IPS-NIHi7 (cell line): ENCODE results near the gene PDXK.

Source experiments
- DNase-seq: peaks from one replicate; pipeline ENCODE4 v3.0.0; 2012; ENCODE audit warnings: mixed read lengths; ENCODE audit errors: extremely low spot score

The PDXK gene

GRCh38 chr21:43762303-43763128, 43.6 kb downstream of the PDXK start:
- no peak for DNase-seq

- no peak for DNase-seq
These were observed 45.1 kb downstream of the PDXK start for GRCh38 chr21:43763901-43764523.

DNA sequence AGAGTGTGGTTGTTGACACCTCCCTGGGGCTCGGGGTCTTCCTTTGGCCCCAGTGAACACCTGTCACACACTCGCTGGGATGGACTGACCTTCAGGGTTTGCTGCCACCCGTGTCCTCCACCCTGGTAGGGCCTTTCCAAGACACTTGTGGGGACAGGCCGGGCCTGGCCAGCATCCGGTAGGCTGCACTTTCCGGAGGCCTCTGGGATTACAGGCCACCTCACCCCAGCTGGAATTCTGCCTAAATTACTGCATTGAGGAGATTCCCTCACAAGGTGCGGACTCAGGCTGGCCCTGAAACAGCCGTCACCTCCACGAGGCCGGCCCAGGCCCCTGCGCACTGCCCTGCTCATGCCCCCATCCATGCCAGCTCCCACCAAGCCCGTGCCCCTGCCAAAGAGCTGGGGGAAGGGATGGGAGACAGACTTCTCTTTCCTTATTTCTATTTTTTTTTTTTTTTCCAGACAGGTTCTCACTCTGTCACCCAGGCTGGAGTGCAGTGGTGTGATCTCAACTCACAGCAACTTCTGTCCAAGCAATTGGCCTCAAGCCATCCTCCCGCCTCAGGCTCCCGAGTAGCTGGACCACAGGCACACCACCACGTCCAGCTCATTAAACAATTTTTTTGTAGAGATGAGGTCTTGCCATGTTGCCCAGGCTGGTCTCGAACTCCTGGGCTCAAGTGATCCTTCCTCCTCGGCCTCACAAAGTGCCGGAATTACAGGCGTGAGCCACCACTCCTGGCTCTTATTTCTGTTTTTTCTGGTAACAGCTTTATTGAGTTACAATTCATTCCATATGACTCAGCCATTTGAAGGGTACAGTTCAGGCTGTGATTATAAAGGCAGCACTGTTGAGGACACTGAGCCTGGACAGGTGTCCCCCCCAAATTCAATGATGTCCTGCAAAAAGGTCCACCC, 45.9 kb downstream of the PDXK start:
- DNase-seq, result no peak

- DNase-seq, result no peak
These were observed 48.0 kb downstream of the PDXK start for GRCh38 chr21:43766734-43767497.

- DNase-seq, result no peak
These were observed 48.6 kb downstream of the PDXK start for GRCh38 chr21:43767498-43767983.

GRCh38 chr21:43767984-43768867, 49.3 kb downstream of the PDXK start:
- DNase-seq, result peak; percentile 40

DNA sequence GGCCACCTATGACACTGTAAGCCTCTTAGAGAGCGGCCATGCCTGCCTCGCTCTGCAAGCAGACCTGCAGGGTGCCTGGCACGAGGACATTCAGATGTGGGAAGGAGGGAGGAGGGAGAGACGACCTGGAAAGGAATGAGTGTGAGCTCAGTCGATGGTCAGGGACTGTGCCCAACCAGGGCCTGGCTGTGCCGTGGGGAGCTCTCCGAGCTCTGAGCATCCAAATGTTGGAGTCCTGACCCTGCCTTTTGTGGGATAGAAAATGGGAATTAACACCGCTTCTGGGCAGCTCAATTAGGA, 49.9 kb downstream of the PDXK start:
- no peak for DNase-seq

GRCh38 chr21:43769325-43769958, 50.5 kb downstream of the PDXK start:
- no peak for DNase-seq

DNA sequence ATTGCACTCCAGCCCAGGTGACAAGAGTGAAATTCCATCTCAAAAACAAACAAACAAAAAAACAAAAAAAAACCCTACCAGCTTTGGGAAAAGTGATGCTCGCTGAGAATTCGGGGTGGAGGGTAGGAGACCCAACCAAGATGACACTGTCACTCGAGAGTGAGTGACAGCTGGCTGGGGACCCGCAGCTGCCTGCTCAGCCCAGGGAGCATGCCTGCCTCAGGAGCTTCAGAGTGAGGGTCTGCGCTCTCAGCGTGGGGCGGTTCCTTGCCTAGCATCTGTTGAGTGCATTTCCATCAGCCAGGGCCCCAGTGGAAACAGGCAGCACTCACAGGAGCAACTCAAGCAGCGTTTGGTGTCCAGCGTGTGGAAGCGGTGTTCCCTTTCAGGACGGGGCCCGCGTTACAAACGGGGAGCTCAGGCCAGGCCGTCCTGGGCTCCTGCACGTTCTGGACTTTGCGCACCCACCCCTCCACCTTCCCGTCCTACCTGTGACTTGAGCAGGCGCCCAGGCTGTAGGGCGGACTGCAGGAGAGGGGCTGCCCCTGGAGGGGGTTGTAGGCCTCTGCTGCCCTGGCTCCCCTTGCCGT, 51.2 kb downstream of the PDXK start:
- DNase-seq, result no peak

DNA sequence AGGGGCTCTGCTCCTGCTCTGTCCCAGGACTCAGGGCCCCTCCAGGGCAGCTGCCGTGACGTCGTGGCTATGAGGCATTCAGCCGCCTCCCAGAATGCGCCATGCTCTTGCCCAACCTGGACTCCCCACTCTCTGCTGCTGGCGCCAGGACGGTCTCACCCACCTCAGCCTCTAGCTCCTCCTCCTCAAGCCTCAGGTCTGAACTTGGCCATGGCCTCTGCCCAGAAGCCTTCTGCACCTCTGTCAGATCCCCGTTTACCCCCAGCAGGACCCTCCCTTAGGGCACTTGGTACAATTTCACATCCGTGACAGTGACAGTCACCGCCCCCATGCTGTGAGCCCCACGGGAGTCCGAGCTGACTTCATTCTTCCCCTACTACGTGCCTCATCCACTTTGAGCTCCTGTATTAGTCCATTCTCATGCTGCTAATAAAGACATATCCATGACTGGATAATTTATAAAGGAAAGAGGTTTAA, 52.3 kb downstream of the PDXK start:
- DNase-seq, result no peak

GRCh38 chr21:43771698-43772424, 52.9 kb downstream of the PDXK start:
- no peak for DNase-seq

DNA sequence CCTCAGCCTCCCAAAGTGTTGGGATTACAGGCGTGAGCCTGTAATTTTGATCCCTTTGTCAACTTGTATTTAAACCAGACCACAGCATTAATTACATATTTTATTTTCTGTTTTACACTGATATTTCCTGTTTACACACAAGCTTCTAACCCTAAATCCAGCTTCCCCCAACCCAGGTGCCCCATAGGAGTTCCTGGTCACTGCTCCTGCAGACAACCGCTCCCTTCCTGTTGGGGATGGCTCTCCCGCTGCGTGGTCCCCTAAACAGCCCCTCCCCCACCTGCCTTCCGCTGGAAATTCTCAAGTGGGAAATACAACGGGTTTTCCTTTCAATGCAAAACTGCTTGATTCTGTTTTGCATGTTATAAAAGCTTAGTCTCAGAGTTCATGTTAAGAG, 53.5 kb downstream of the PDXK start:
- no peak for DNase-seq

GRCh38 chr21:43774163-43774562, 55.2 kb downstream of the PDXK start:
- no peak for DNase-seq

- no peak for DNase-seq
These were observed 56.3 kb downstream of the PDXK start for GRCh38 chr21:43775190-43775589.

GRCh38 chr21:43775795-43776430, 57.0 kb downstream of the PDXK start, which contains the start of gene CSTB:
Gene CSTB, minus strand, starts transcription at chr21:43776308. Its CDS starts 39 bp downstream, at chr21:43776269.
- DNase-seq, result peak; percentile 81

GRCh38 chr21:43777953-43778352, 59.0 kb downstream of the PDXK start:
- DNase-seq, result no peak

DNA sequence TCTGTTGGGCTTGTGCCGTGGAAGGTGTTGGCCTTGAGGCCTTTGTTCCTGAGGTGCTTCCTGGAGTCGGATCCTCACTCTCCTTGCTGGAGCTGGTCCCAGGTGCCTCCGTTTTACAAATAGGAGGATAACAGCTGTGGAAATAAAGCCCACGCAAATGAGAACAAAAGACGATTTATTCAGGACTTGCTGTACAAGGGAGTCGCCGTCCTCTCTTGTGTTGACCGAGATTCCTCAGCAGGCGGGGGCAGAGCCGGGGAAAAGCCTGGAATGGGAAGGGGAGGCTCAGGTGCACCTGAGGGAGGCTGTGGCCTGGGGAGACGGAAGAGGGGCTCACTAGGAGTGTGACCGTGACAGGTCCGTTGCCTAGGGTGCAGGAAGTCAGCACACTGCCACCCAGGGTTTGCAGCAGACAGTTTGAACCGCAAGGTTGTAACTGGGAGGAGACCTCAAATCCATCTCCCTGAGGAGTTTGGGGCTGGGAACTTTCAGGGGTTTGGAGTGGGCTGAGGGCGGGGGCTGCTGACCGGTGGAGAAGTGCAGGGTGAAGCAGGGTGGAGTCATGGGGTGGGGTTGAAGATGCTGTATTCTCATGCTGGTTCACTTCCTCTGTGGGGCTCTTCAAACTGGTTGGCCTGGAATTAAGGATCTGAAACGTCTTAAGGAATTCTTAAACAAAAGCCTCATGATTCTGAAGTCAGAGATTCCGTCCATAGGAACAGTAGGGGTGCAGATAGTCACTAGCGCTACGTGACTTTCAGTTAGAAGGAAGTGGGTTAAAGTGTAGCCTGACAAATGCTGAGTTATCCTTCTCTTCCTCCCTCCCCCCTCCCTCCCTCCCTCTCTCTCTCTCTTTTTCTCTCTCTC, 59.8 kb downstream of the PDXK start:
- no peak for DNase-seq
